GM18951 (cell line): ENCODE data around the gene SND1.

Source experiments
- POLR2A ChIP-seq: IDR thresholded peaks from 4 replicates; pipeline ENCODE4 v1.6.1; 2011; ENCODE audit warnings: mild to moderate bottlenecking; ENCODE audit not compliant: insufficient read length, insufficient read depth; ENCODE audit errors: extremely low read depth
- in situ Hi-C: fragments of 300-500 bp; cut with MboI; formaldehyde crosslinking; loops from one replicate; pipeline ENCODE4 v1.12.0; 2022; ENCODE audit warnings: low sequenced_read_pairs, mixed read lengths, inconsistent platforms; ENCODE audit not compliant: unreplicated experiment

Gene SND1

DNA sequence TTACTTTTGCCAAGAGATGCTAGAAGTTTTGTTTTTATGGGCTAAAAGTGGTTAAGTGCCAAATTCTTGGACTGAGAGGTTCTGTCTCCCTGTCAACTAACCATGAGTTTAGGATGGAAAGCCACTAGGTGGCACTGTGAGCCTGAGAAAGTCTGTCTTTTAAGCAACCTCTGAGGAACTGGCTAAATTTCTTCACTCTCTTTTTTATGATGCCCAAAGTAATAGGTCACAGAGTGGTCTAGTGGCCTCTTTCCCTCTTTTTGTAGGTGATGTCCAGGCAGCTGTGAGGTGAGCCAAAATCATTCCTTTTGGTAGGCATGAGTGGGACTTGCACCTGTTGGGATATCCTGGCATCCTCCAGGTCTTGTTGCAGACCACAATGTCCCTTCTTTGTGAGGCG is 56.8 kb downstream of the SND1 start:
- no peak for TF ChIP-seq POLR2A
- in situ Hi-C loops: no loop called here

DNA sequence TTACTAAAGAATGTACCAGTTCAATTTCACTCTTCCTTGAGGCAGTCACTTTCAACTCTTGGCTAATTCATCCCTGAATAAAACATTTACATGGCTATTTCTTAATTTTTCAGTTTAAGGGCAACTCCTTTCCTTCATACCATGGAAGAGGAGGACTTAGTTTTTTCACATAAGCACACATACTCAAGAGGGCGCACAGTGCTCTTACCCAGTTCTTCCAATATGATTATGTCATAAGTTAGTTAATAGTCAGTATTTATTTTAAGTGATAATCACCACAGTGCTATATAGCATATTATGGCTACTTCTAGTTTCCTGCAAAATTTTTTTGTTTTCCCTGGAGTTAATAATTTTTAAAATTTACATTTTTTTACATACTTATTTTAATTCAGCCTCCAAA is 58.6 kb downstream of the SND1 start:
- in situ Hi-C loops: loop anchor here (10.0 kb wide), 1 partner anchor 494 kb away; no protein-coding TSS in a partner anchor

DNA sequence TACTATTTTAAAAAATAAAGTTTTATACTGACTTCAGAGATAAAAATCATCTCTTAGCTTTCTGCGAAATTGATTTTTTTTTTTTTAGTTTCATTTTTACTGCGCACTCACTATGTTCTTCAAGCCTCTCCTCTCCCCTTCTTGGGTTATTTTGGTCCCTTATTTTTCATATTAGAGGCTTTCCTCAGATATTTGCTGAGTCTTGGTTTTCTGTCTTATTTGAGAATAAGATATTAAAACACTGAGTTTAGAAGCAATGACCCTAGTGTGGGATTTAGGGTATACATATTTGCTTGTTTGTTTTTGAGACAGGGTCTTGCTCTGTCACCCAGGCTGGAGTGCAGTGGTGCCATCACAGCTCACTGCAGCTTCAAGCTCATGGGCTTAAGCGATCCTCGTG is 59.9 kb downstream of the SND1 start:
- in situ Hi-C loops: loop anchor here (10.0 kb wide), 1 partner anchor 493 kb away; no protein-coding TSS in a partner anchor
- TF ChIP-seq POLR2A: no peak

More for the DNA sequence above, 58.6 kb downstream of the SND1 start:
- TF ChIP-seq POLR2A: no peak

DNA sequence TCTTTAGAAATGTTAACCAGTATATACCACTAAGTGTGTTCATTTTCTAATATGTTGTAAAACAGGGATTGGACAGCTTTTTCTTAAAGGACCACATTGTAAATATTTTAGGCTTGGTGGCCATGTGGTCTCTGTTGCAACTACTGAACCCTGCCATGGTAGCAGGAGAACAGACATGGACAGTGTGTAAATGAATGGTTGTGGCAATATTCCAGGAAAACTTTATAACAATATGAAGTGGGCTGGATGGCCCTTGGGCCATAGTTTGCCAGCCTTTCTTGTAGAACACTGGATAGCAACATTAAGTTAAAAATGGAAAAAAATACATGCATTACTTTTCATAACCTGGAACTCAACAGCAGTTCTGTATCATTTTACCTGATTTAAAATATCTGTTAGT is 61.0 kb downstream of the SND1 start:
- TF ChIP-seq POLR2A: no peak
- in situ Hi-C loops: loop anchor here (10.0 kb wide), 1 partner anchor 492 kb away; no protein-coding TSS in a partner anchor

DNA sequence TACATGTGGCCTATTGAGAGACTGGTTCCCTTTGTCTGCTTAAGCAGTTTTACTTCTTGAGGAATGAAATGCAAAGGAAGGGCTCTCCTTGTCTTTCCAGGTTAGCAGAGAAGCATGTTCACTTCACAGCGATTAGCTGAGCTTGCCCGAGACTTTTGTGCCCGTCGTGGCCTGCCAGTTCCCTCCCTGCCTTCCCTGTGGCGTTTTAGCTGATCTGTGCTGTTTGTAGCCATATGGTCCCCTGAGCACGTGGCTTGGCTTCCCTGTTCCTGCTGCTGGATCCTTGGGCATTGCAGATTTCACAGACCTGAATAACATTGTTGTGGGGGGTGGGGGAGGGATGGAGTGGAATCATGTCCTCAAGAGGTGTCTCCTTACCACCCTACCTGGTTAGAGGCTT is 61.8 kb downstream of the SND1 start:
- TF ChIP-seq POLR2A: no peak
- in situ Hi-C loops: loop anchor here (10.0 kb wide), 1 partner anchor 491 kb away; no protein-coding TSS in a partner anchor

DNA sequence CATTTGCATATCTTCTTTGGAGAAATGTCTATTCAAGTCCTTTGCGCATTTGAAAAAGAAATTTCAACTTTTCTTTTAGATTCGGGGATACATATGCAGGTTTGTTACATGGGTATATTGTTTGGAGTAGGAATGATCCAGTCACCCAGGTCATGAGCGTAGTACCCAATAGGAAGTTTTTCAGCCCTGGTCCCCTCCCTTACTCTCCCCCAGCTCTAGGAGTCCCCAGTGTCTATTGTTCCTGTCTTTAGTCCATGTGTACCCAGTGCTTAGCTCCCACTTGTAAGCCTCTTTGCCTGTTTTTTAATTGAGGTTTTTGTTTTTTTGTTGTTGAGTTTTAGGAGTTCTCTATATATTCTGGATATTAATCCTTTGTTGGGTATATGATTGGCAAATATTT is 63.3 kb downstream of the SND1 start:
- TF ChIP-seq POLR2A: no peak
- in situ Hi-C loops: loop anchor here (10.0 kb wide), 1 partner anchor 490 kb away; no protein-coding TSS in a partner anchor

DNA sequence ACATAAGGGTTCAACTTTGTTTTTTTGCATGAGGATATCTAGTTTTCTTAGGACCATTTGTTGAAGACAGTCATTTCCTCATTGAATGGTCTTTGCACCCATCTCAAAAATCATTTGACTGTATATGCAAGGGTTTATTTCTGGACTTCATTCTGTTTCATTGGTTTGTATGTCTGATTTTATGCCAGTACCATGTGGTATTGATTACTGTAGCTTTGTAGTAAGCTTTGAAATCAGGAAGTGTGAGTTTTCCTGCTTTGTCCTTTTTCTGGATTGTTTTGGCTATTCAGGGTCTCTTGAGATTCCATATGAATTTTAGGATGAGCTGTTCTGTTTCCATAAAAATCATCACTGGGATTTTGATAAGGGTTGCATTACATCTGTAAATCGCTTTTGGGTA is 63.9 kb downstream of the SND1 start:
- TF ChIP-seq POLR2A: no peak
- in situ Hi-C loops: loop anchor here (10.0 kb wide), 1 partner anchor 489 kb away; no protein-coding TSS in a partner anchor

DNA sequence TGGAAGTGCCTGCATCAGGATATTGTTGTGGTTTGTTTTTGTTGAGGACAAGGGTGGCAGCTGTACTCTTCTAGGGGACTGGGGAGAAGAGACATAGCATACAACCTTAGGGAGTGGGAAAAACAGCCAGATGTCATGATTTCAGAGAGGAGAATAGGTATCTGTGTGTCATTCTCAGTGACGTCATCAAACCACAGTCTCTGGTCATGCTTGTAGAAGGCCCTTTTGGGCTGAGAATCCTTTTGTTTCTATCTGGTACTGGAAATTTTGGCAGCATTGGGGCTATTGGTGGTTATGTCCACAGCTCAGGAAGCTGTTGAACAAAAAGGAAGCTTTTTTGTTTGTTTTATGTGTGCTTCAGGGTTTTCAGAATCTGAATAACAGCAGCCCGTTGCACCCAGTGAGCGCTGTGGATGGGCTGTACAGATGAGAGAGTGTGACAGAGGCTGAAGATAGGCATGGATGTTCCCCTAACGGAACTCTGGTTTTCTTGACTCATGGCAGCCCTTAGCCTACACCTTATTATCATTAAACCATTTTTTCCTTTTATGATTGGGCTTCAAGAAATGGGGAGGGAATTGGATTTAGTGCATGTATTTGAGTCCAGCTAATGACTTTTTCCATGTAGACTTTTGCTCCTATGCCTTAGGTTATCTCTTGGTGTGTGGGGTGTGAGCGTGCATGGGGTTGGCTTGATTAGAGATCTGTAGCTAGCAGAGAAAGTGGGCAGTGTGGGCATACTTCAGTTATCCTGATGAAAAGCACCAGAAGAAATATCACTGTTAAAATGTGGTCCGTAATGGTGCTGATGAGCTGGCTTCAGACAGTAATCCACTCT is 65.7 kb downstream of the SND1 start:
- no peak for TF ChIP-seq POLR2A
- in situ Hi-C loops: loop anchor here (10.0 kb wide), 1 partner anchor 487 kb away; no protein-coding TSS in a partner anchor

DNA sequence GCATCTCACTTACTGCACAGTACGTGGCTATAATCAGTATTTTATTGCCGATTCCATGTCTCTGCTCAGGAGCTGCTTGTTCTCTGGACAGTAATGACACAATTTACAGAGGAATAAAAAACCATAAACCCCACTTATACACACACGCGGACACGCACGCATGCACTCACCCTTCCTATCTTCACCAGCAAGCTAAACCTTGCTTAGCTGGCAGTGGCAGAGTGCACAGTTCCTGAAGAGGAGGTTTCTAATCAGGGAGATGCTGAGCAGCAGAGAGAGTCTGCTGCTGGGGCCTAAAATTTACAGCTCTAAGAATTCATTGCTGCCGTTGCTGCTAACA is 66.3 kb downstream of the SND1 start:
- no peak for TF ChIP-seq POLR2A
- in situ Hi-C loops: loop anchor here (10.0 kb wide), 1 partner anchor 486 kb away; no protein-coding TSS in a partner anchor

DNA sequence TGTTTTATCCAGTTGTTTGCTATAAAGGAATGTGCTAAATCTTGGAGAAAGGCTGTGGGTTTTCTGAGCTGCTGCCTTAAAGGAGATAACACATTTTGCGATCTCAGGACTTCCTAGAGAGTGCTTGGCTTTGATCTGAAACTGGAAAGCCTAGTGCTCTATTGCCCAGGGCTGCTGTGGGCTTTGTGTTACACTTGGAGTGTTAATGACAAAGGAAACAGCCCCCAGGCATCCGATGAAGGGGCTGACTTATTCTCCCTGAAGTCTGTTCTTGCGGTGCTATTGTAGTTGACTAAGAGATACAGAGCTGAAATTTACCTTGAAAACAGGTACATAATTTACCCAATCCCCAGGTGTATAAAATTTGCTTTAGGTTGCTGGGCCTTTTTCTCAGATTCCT is 74.5 kb downstream of the SND1 start:
- no peak for TF ChIP-seq POLR2A
- in situ Hi-C loops: no loop called here

DNA sequence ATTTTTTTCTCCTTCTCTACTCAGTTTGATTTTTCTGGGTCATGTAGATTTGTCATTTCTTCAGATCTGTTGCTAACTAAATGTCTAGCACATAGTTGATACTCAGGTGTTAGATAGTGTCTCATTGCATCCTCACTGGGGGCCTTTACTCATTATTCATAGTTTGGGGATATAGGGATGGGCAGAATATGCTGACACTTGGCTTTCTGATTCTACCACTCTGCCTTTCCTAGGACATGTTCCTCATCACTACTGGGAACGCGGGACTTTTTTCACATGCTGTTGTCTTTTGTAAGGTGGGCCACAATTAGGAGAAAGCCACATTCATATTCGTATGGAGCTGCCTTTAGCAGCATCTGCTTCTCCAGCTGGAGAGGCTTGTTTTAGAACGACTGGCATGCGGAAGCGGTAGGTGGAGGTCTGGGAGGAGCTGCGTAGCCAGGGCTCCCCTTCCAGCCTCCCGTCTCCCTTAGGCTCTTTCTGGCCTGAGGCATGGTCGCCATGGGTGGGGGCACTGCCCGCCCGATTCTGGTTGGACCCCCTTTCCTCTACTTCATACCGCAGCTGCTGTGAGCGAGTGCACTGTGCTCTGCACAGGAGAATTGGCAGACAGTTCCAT is 78.8 kb downstream of the SND1 start:
- TF ChIP-seq POLR2A: no peak
- in situ Hi-C loops: no loop called here

DNA sequence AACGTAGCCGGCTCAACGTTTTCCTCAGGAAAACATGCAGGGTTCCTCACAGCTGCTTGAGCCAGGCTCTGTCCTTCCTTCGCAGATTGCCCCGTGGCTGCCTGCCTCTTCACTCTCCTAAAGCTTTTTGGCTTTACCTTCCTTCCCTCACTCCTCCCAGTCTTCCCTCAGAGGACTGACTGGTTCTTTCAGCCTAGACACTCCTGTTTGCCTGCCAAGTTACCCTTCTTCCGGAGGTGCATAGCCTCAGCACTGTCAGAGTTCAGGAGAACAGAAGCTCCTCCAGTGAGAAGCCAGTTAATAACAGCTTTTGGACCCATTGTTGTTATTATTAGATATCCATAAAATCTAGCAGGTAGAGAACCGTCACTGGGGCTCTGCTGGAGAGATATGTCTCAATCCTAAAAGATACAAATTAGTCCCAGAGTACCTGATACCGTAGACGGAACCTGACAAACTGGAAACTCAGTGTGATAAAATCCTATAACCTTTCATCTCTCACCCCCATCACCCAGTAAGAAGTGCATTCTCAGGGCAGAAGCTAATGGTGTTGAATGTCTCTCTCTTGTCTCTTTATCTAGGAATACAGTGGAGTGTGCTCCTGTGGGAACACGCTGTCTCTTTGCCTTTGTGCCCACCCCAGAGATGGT is 79.6 kb downstream of the SND1 start:
- in situ Hi-C loops: no loop called here
- no peak for TF ChIP-seq POLR2A

DNA sequence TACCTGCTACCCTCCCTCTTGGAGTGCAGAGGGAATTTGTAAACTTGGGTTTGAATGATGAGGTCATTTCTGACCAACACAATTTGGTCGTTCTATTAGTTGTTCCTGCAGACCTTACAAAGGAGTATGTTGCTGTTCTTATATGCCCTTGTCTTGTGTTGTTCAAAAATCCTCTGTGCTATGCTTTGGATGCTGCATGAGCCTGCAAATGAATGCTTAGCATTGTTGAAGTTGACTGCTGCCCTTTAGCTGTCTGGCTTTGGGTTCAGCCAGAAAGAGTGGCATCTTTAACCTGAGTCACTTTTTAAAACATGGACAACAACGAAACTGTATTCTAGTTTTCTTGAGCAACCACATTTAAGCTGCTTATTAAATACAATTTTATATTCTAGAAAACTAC is 80.3 kb downstream of the SND1 start:
- in situ Hi-C loops: no loop called here
- TF ChIP-seq POLR2A: no peak
